Neural progenitor cell (in vitro differentiated cells): ENCODE results near the gene AMBRA1. TPM values are rescaled to one million over a fixed set of nuclear protein-coding genes. Genes with fewer than 3 reads are reported as not detected.

Experiments
- DNase-seq: peaks from one replicate; pipeline ENCODE4 v3.0.0-alpha.2; 2016; ENCODE audit warnings: low spot score
- H2AFZ ChIP-seq: fragments of 200-600 bp; sonication (generic); replicated peaks from 2 replicates; pipeline ENCODE4 v1.6.1; 2016; ENCODE audit warnings: antibody characterized with exemption
- H3F3A ChIP-seq: fragments of 200-600 bp; sonication (generic); 2 replicates; pipeline ENCODE4 v1.6.1; 2016; ENCODE audit warnings: antibody characterized with exemption, low read depth
- H3K27ac ChIP-seq: fragments of 200-600 bp; sonication (generic); 2 replicates; pipeline ENCODE4 v1.5.1; 2016; ENCODE audit warnings: mild to moderate bottlenecking
- H3K27me3 ChIP-seq: fragments of 200-600 bp; sonication (generic); 2 replicates; pipeline ENCODE4 v1.6.1; 2016; ENCODE audit warnings: mild to moderate bottlenecking, moderate library complexity
- H3K36me3 ChIP-seq: fragments of 200-600 bp; sonication (generic); 2 replicates; pipeline ENCODE4 v1.5.1; 2016
- H3K4me1 ChIP-seq: fragments of 200-600 bp; sonication (generic); 2 replicates; pipeline ENCODE4 v1.6.1; 2016; ENCODE audit warnings: mixed run types
- H3K4me2 ChIP-seq: fragments of 200-600 bp; sonication (generic); 2 replicates; pipeline ENCODE4 v1.6.1; 2016
- H3K4me3 ChIP-seq: fragments of 200-600 bp; sonication (generic); 2 replicates; pipeline ENCODE4 v1.5.1; 2016
- H3K79me2 ChIP-seq: fragments of 200-600 bp; sonication (generic); 2 replicates; pipeline ENCODE4 v1.6.1; 2016; ENCODE audit warnings: low read depth
- H3K9ac ChIP-seq: fragments of 200-600 bp; sonication (generic); 2 replicates; pipeline ENCODE4 v1.6.1; 2016
- H3K9me3 ChIP-seq: fragments of 200-600 bp; sonication (generic); 2 replicates; pipeline ENCODE4 v1.5.1; 2016; ENCODE audit warnings: low read depth
- H4K20me1 ChIP-seq: fragments of 200-600 bp; sonication (generic); 2 replicates; pipeline ENCODE4 v1.6.1; 2016; ENCODE audit warnings: low read depth
- H3K27ac Mint-ChIP-seq: 3 replicates; pipeline ENCODE4 v1.8.0; 2021; ENCODE audit warnings: mixed read lengths
- H3K27me3 Mint-ChIP-seq: 2 replicates; pipeline ENCODE4 v1.8.0; 2022; ENCODE audit warnings: low read depth, mild to moderate bottlenecking, inconsistent platforms, moderate library complexity, mixed read lengths; ENCODE audit not compliant: insufficient read depth
- H3K36me3 Mint-ChIP-seq: 3 replicates; pipeline ENCODE4 v1.8.0; 2021; ENCODE audit warnings: mixed read lengths
- H3K4me1 Mint-ChIP-seq: 3 replicates; pipeline ENCODE4 v1.8.0; 2021; ENCODE audit warnings: mixed read lengths
- H3K4me3 Mint-ChIP-seq: 3 replicates; pipeline ENCODE4 v1.8.0; 2021; ENCODE audit warnings: mild to moderate bottlenecking, moderate library complexity, mixed read lengths
- H3K9me3 Mint-ChIP-seq: 3 replicates; pipeline ENCODE4 v1.8.0; 2020; ENCODE audit warnings: mixed read lengths
- CTCF ChIP-seq: fragments of 200-600 bp; sonication (generic); IDR thresholded peaks from 2 replicates; pipeline ENCODE4 v1.5.1; 2017; ENCODE audit warnings: antibody characterized with exemption, mild to moderate bottlenecking
- EZH2 ChIP-seq: fragments of 200-600 bp; sonication (generic); IDR thresholded peaks from 2 replicates; pipeline ENCODE4 v1.6.1; 2017; ENCODE audit warnings: antibody characterized with exemption, mild to moderate bottlenecking, moderate library complexity
- EZH2phosphoT487 ChIP-seq: fragments of 200-600 bp; sonication (generic); IDR thresholded peaks from 2 replicates; pipeline ENCODE4 v1.6.1; 2017; ENCODE audit warnings: antibody characterized with exemption
- total RNA-seq: library from RNA; depleted of rRNA; stranded (reverse); fragments of >200 nt; gene quantifications from 2 replicates; pipeline ENCODE4 v1.2.3, GENCODE V29; 2015; ENCODE audit warnings: low replicate concordance

AMBRA1 gene
- total RNA-seq, 1 donor from 2014 or later, result 20.7 TPM

GRCh38 chr11:46407635-46408034 lies 186.2 kb downstream of the AMBRA1 start:
- Mint-ChIP-seq H3K4me1 (peaks cover 13% of the 10 kb centered on the region), H3K36me3 (peaks cover 20% of the 10 kb centered on the region), H3K27ac (no peak overlapping the region), H3K9me3 (no peaks in the 10 kb centered on the region), H3K27me3 (peaks cover 8% of the 10 kb centered on the region), H3K4me3 (no peak overlapping the region)
- no peaks in the 10 kb centered on the region for H3K79me2 ChIP-seq
- no peaks in the 10 kb centered on the region for H3K36me3 ChIP-seq
- H3K4me3 ChIP-seq, result no peak overlapping the region
- no peak overlapping the region for H3K4me2 ChIP-seq
- no peak overlapping the region for H3K9ac ChIP-seq
- H3F3A ChIP-seq, result peaks cover 6% of the 10 kb centered on the region
- H3K9me3 ChIP-seq, result no peaks in the 10 kb centered on the region
- H3K4me1 ChIP-seq, result peaks cover 5% of the 10 kb centered on the region
- TF ChIP-seq CTCF (no peak), EZH2phosphoT487 (no peak), EZH2 (no peak)
- no peaks in the 10 kb centered on the region for H3K27me3 ChIP-seq
- peaks cover 5% of the 10 kb centered on the region for H4K20me1 ChIP-seq
- H2AFZ ChIP-seq, result no peak overlapping the region
- DNase-seq, result no peak
- no peak overlapping the region for H3K27ac ChIP-seq

GRCh38 chr11:46404476-46405017 lies 189.3 kb downstream of the AMBRA1 start:
- Histone ChIP-seq H4K20me1 (no peaks in the 10 kb centered on the region), H3K36me3 (no peaks in the 10 kb centered on the region), H3K4me1 (no peaks in the 10 kb centered on the region), H3F3A (no peaks in the 10 kb centered on the region), H3K4me3 (no peak overlapping the region), H3K9ac (no peak overlapping the region), H3K79me2 (no peaks in the 10 kb centered on the region), H3K4me2 (no peak overlapping the region), H3K27ac (no peak overlapping the region), H3K9me3 (no peaks in the 10 kb centered on the region), H3K27me3 (no peaks in the 10 kb centered on the region), H2AFZ (no peak overlapping the region)
- Mint-ChIP-seq H3K36me3 (peaks cover 21% of the 10 kb centered on the region), H3K4me3 (no peak overlapping the region), H3K27ac (no peak overlapping the region), H3K27me3 (peaks cover 8% of the 10 kb centered on the region), H3K9me3 (no peaks in the 10 kb centered on the region), H3K4me1 (peaks cover 7% of the 10 kb centered on the region)
- TF ChIP-seq EZH2, result no peak
- no peak for TF ChIP-seq CTCF
- no peak for TF ChIP-seq EZH2phosphoT487
- DNase-seq, result no peak

- no peaks in the 10 kb centered on the region for H3K36me3 ChIP-seq
- H2AFZ ChIP-seq, result no peak overlapping the region
- TF ChIP-seq EZH2 (no peak), EZH2phosphoT487 (no peak), CTCF (no peak)
- no peak overlapping the region for H3K4me3 ChIP-seq
- H3K27ac ChIP-seq, result no peak overlapping the region
- H3K79me2 ChIP-seq, result no peaks in the 10 kb centered on the region
- H3K9ac ChIP-seq, result no peak overlapping the region
- no peak overlapping the region for H3K4me2 ChIP-seq
- Mint-ChIP-seq H3K27ac (no peak overlapping the region), H3K4me3 (no peak overlapping the region), H3K9me3 (no peaks in the 10 kb centered on the region), H3K36me3 (peaks cover 21% of the 10 kb centered on the region), H3K4me1 (peaks cover 7% of the 10 kb centered on the region), H3K27me3 (peaks cover 8% of the 10 kb centered on the region)
- H3K27me3 ChIP-seq, result no peaks in the 10 kb centered on the region
- no peaks in the 10 kb centered on the region for H3F3A ChIP-seq
- no peaks in the 10 kb centered on the region for H4K20me1 ChIP-seq
- peak; percentile 1 for DNase-seq
- H3K9me3 ChIP-seq, result no peaks in the 10 kb centered on the region
- no peaks in the 10 kb centered on the region for H3K4me1 ChIP-seq
Observed at GRCh38 chr11:46402957-46403902, 190.6 kb downstream of the AMBRA1 start.
